Left hindlimb (tissue), 1 donor: ENCODE data around the gene FAM163A.
A peak's percentile ranks its signal among the peaks of the same experiment; 100 is the strongest.
"Not testable (repeated sequence)": the region's sequence is repeated elsewhere in the genome, so short reads cannot be mapped to it uniquely, and the experiment has no call there.

Source experiments
- DNase-seq: peaks from one replicate; pipeline ENCODE4 v3.0.0-alpha.2; 2018

FAM163A gene

GRCh38 chr1:179794669-179795068, 51.6 kb downstream of the FAM163A start:
- no peak for DNase-seq

- no peak for DNase-seq
These were observed 55.2 kb downstream of the FAM163A start for GRCh38 chr1:179798213-179798863.

GRCh38 chr1:179798864-179799516, 55.9 kb downstream of the FAM163A start:
- no peak for DNase-seq

GRCh38 chr1:179800481-179800880, 57.4 kb downstream of the FAM163A start:
- DNase-seq: no peak

DNA sequence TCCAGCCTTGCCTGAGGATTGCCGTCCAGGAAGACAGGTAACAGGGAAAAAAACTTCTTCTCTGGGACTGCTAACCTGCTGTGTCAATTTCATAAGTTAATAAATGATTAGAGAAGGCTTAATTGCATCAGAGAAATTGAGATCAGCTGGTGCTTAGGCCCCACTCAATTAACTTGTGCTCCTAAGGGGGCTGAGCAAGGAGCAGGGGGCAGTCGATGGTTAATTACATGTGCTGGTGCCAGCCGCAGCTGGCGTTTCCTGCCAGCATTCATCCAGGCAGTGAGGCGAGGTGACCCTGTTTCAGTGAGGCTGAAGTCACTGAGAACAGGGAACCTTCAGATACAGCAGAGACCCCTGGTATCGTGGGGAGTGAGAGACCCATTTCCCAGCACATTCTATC, 60.0 kb downstream of the FAM163A start:
- no peak for DNase-seq

DNA sequence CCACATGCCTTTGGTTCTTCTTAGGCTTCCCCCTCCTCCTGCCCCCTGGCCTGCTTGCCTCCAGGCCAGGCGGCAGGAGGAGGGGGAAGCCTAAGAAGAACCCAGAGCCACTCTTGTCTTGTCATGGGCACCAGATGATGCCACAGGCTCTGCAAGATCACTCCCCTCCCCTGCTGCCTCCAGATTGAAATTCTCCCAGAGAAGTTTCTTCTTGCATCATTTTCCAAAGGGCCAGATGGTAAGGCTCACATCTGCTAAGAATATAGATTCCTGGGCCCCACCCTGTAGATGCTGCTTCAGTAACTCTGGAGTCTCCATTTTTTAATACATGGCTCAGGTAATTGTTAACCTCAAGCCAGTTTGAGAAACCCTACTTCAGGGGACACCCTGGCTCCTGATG, 60.8 kb downstream of the FAM163A start:
- no peak for DNase-seq

- not testable (repeated sequence) for DNase-seq
These were observed 61.3 kb downstream of the FAM163A start for GRCh38 chr1:179804417-179804816.

DNA sequence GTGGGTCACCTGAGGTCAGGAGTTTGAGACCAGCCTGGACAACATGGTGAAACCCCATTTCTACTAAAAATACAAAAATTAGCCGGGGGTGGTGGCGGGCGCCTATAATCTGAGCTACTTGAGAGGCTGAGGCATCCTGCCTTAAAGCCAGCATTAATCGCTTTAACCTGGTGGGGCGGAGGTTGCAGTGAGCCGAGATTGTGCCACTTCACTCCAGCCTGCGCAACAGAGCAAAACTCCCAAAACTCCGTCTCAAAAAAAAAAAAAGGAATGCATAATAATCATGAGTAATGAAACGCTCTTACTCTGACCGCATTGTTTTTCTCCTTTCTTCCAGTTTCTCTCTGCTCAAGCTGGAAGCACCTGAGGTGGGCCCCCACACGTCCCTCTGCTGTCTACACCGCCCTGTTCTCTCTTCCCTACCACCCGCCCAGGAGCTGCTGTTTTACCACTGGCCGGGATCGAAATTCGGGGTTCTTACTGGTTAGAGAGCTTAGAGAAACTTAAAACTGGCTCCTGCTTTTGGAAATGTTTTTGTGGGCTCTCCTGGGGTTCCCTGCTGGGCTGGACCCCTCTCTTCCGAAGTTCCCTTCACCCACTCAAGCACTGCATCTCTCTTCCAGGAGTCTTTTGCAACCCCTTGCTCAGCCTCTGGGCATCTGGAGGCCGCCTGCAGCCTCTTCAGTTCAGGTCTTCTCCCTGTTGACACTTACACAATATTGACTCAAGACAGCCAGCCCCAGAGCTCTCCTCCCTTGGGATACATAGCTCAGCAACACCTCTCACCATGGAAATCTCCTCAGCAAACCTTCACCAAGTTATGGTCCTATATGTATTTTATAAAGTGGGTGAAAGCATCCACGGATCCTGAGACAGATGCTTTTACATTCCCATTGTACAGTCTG, 62.5 kb downstream of the FAM163A start:
- DNase-seq: no peak

DNA sequence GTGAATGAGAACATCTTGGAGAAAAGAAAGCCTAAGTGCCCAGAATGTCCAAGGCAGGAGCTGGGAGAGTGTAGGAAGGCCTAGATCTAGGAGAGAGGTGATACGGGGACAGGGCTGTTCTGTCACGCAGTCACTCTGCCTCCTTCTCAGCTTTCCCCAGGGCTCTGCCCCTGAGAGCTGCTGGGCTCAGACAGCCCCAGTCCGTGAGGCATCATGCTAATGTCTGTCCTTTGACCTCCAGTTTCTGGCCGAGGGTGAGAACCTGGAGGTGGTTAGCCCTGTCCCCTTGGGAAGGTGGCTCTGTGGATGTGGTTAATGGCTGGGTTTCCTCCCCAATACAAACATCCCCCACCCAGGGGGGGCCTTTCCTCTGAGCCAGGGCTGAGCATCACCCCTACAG, 63.2 kb downstream of the FAM163A start:
- DNase-seq: no peak

DNA sequence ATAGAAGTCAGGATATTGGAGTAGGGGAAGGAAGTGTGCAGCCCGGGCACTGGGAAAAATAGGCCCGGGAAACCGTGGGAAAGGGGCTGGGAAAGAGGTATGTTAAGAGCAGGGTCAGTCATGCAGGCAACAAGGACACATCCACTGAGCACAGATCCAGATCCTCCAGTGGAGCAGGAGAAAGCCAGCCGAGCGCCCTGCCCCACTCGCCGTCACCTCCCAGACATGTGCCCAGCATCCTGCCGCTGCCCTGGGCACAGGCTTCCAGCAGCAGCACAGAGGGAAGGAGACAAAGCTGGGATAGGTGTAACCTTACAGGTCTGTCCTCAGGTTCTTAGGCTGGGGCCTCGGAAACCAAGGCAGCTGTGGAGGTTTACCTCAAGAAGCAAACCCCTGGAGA, 64.2 kb downstream of the FAM163A start:
- no peak for DNase-seq

- no peak for DNase-seq
These were observed 64.8 kb downstream of the FAM163A start for GRCh38 chr1:179807691-179808485.

GRCh38 chr1:179808503-179808902, 65.4 kb downstream of the FAM163A start:
- no peak for DNase-seq

GRCh38 chr1:179809506-179810366, 66.6 kb downstream of the FAM163A start:
- peak; percentile 63 for DNase-seq

DNA sequence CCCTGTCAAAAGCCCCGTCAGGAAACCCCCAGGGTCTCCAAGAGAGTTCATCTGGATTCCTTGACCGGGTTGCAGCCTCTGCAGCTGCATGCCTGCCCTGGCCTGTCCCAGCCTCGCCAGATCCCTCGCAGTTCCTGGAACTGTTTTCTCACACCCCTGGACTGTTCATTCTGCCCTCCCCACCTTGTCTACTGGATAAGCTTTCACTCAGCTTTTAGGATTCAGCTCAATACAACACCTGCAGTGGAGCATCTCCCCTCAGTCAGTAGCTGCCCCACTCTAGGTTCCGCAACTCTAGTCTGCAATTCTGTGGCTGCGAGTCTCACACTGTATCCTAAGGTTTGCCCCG, 67.2 kb downstream of the FAM163A start:
- DNase-seq: no peak

DNA sequence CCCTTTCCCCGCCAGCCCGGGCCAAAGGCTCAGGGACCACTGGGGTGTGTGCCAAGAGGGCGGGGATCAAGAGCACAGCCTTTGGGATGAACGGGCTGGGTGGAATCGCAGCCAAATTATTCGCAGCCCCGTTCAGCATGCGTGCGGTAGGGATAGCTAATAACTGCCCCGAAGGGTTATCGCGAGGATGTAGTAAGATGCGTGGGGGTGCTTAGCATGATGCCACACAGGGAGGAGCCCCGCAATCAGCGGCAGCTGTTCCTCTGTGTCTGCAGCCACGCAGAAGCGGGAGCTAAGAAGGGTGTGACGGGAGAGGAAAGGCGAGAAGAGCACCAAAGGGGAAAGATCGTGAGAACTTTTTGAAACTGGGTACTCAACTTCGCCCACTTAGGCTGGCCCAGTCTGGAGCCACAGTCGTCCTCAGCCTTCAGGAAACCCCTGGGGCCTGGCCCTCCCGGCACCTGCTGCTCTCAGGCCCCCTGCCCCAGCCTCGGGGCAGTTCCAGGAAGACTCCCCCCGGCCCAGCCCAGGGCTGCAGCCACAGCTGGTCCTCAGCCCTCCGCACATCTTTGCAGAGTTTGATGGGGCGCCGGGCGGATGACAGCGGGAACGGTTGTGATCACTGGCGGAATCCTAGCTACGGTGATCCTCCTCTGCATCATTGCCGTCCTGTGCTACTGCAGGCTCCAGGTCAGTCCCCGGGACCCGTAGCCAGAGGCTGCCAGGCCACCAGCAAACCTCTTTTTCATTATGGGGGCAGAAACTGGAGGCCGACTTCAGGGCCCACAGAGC, 69.6 kb downstream of the FAM163A start:
- no peak for DNase-seq

- DNase-seq: peak; percentile 56
These were observed 70.8 kb downstream of the FAM163A start for GRCh38 chr1:179813626-179814545.

- no peak for DNase-seq
These were observed 71.4 kb downstream of the FAM163A start for GRCh38 chr1:179814546-179814838.

- no peak for DNase-seq
These were observed 72.5 kb downstream of the FAM163A start for GRCh38 chr1:179815641-179816040.

- peak; percentile 89 for DNase-seq
These were observed 73.3 kb downstream of the FAM163A start for GRCh38 chr1:179816196-179816960.
